ENCODE data around the gene HLTF.

- no peak for TF ChIP-seq CTCF (conservative IDR thresholded peaks at IDR 0.05; ENCODE audit: low read depth, low read length)
- no peak for TF ChIP-seq EZH2 (IDR thresholded peaks at IDR 0.05; ENCODE audit: borderline replicate concordance, low read depth, low read length, poor library complexity, severe bottlenecking)
These were observed 76.6 kb downstream of the HLTF start for GRCh38 chr3:149009732-149010131.

Measured in A673 (cell line).